ENCODE data around the gene LORICRIN. TPM values are rescaled to one million over a fixed set of nuclear protein-coding genes. Genes with fewer than 3 reads are reported as not detected.

Gene LORICRIN
- not detected for total RNA-seq
- not detected for polyA plus RNA-seq (2013, experiment 1 of 2)
- not detected for polyA plus RNA-seq (2013, experiment 2 of 2)
- long read RNA-seq, experiment 1 = 0 reads
- long read RNA-seq, experiment 2 = 0 reads
- long read RNA-seq, experiment 3 = 0 reads
- long read RNA-seq, experiment 4 = 0 reads

GRCh38 chr1:153259387-153259786, at the start of gene LORICRIN:
Gene LORICRIN (plus strand): TSS chr1:153259687. CDS start chr1:153260950, 1,263 bp downstream.
- no peak within 1 kb of the TSS for H3K27ac Mint-ChIP-seq
- Histone ChIP-seq H3K9ac (ENCODE audit: extremely low read depth, low read length, poor library complexity, severe bottlenecking) (no peak within 1 kb of the TSS), H3K9me3 (ENCODE audit: control insufficient read depth, low read length) (no peaks in the 10 kb centered on the region), H3K4me1 (ENCODE audit: control insufficient read depth, insufficient read depth, low read length) (no peaks in the 10 kb centered on the region), H3K36me3 (ENCODE audit: control insufficient read depth, insufficient read depth, low read length) (no peaks in the 10 kb centered on the region), H3K4me3 (ENCODE audit: low read length) (no peak within 1 kb of the TSS), H3K27ac (ENCODE audit: low read depth, low read length) (no peak within 1 kb of the TSS), H3K27me3 (ENCODE audit: control insufficient read depth, insufficient read depth, low read length, poor library complexity, severe bottlenecking) (peaks cover 68% of the 10 kb centered on the region)
- no peak for DNase-seq
- peak within 1 kb of the TSS; percentile 41 for H3K4me3 Mint-ChIP-seq
- 89 to 96% methylated on average over 3 of the region's 3 CpGs for WGBS, 2 experiments (ENCODE audit: insufficient coverage in 1 of 2, insufficient read length in 1 of 2)
- peaks cover 69% of the 10 kb centered on the region for H3K27me3 Mint-ChIP-seq (ENCODE audit: insufficient read depth)
- no peaks in the 10 kb centered on the region for H3K36me3 Mint-ChIP-seq (ENCODE audit: low read depth)
- no peaks in the 10 kb centered on the region for H3K9me3 Mint-ChIP-seq
- no peak for TF ChIP-seq CTCF (conservative IDR thresholded peaks at IDR 0.05)
- H3K4me1 Mint-ChIP-seq = peaks cover 5% of the 10 kb centered on the region

GRCh38 chr1:153210206-153210605, 49.3 kb upstream of the LORICRIN start:
- Histone ChIP-seq H3K27ac (ENCODE audit: low read depth, low read length) (no peak overlapping the region), H3K4me1 (ENCODE audit: control insufficient read depth, insufficient read depth, low read length) (no peaks in the 10 kb centered on the region), H3K9me3 (ENCODE audit: control insufficient read depth, low read length) (no peaks in the 10 kb centered on the region), H3K36me3 (ENCODE audit: control insufficient read depth, insufficient read depth, low read length) (no peaks in the 10 kb centered on the region), H3K4me3 (ENCODE audit: low read length) (no peak overlapping the region), H3K27me3 (ENCODE audit: control insufficient read depth, insufficient read depth, low read length, poor library complexity, severe bottlenecking) (no peaks in the 10 kb centered on the region), H3K9ac (ENCODE audit: extremely low read depth, low read length, poor library complexity, severe bottlenecking) (no peak overlapping the region)
- TF ChIP-seq CTCF (conservative IDR thresholded peaks at IDR 0.05) = no peak
- no peaks in the 10 kb centered on the region for H3K36me3 Mint-ChIP-seq (ENCODE audit: low read depth)
- no peak overlapping the region for H3K4me3 Mint-ChIP-seq
- no peak overlapping the region for H3K27ac Mint-ChIP-seq
- WGBS, 2 experiments (ENCODE audit: insufficient coverage in 1 of 2, insufficient read length in 1 of 2) = 78 to 83% methylated on average over 3 to 7 of the region's 7 CpGs
- no peak for DNase-seq
- H3K27me3 Mint-ChIP-seq (ENCODE audit: insufficient read depth) = peaks cover 14% of the 10 kb centered on the region
- no peaks in the 10 kb centered on the region for H3K9me3 Mint-ChIP-seq
- peaks cover 10% of the 10 kb centered on the region for H3K4me1 Mint-ChIP-seq

GRCh38 chr1:153212201-153212600, 47.3 kb upstream of the LORICRIN start:
- no peak overlapping the region for H3K27ac ChIP-seq (ENCODE audit: low read depth, low read length)
- H3K9ac ChIP-seq (ENCODE audit: extremely low read depth, low read length, poor library complexity, severe bottlenecking) = no peak overlapping the region
- no peaks in the 10 kb centered on the region for H3K36me3 ChIP-seq (ENCODE audit: control insufficient read depth, insufficient read depth, low read length)
- no peaks in the 10 kb centered on the region for H3K27me3 ChIP-seq (ENCODE audit: control insufficient read depth, insufficient read depth, low read length, poor library complexity, severe bottlenecking)
- H3K4me1 ChIP-seq (ENCODE audit: control insufficient read depth, insufficient read depth, low read length) = no peaks in the 10 kb centered on the region
- no peaks in the 10 kb centered on the region for H3K9me3 ChIP-seq (ENCODE audit: control insufficient read depth, low read length)
- WGBS, 2 experiments (ENCODE audit: insufficient coverage in 1 of 2, insufficient read length in 1 of 2) = 56 to 70% methylated on average over 1 to 5 of the region's 5 CpGs
- no peak for DNase-seq
- no peak for TF ChIP-seq CTCF (conservative IDR thresholded peaks at IDR 0.05)
- Mint-ChIP-seq H3K9me3 (no peaks in the 10 kb centered on the region), H3K4me1 (peaks cover 10% of the 10 kb centered on the region), H3K27ac (no peak overlapping the region), H3K27me3 (ENCODE audit: insufficient read depth) (peaks cover 8% of the 10 kb centered on the region), H3K4me3 (no peak overlapping the region), H3K36me3 (ENCODE audit: low read depth) (no peaks in the 10 kb centered on the region)
- H3K4me3 ChIP-seq (ENCODE audit: low read length) = no peak overlapping the region
